GM18498 (cell line): ENCODE results near the gene ARID1B.

ENCODE experiments used
- ATAC-seq: cut with Tn5 transposase; IDR thresholded peaks from one replicate; pipeline ENCODE4 v1.9.1; 2021; ENCODE audit warnings: mild to moderate bottlenecking, moderate library complexity; ENCODE audit not compliant: unreplicated experiment

ARID1B gene

GRCh38 chr6:156954816-156955215 lies 177.6 kb downstream of the ARID1B start:
- ATAC-seq, result no peak

- no peak for ATAC-seq
Observed at GRCh38 chr6:156955494-156956183, 178.5 kb downstream of the ARID1B start.

- ATAC-seq, result no peak
Observed at GRCh38 chr6:156956286-156956685, 179.1 kb downstream of the ARID1B start.

DNA sequence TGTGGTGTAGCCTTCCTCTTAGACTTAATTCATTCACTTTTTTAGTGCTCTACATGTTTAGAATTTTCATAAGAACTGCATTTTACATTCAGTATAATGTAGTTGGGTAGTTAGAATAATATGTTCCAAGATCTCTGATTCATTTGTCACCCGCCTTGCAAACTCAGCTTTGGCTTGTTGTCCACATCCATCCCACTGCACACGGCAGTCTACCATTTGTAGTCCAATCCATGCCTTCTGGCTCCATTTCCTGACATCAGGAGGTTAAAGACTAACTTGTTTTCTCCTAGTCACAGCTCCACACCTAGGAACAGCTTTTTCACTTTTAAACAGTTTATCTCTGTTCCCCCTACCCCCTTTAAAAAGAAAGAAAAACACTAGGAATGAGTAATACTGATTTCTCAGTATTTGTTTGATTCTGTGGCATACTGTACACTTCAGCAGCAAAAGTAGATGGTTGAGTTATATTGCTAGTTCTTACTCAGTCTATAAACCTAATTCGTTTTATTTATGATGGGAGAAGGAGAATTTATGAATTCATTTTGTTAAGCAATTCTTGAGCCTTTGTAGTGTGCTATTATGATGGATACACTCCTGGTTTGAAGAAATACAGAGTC lies 180.9 kb downstream of the ARID1B start:
- peak; percentile 51 for ATAC-seq

- ATAC-seq, result no peak
Observed at GRCh38 chr6:156960525-156960924, 183.3 kb downstream of the ARID1B start.

- no peak for ATAC-seq
Observed at GRCh38 chr6:156961282-156961892, 184.2 kb downstream of the ARID1B start.

DNA sequence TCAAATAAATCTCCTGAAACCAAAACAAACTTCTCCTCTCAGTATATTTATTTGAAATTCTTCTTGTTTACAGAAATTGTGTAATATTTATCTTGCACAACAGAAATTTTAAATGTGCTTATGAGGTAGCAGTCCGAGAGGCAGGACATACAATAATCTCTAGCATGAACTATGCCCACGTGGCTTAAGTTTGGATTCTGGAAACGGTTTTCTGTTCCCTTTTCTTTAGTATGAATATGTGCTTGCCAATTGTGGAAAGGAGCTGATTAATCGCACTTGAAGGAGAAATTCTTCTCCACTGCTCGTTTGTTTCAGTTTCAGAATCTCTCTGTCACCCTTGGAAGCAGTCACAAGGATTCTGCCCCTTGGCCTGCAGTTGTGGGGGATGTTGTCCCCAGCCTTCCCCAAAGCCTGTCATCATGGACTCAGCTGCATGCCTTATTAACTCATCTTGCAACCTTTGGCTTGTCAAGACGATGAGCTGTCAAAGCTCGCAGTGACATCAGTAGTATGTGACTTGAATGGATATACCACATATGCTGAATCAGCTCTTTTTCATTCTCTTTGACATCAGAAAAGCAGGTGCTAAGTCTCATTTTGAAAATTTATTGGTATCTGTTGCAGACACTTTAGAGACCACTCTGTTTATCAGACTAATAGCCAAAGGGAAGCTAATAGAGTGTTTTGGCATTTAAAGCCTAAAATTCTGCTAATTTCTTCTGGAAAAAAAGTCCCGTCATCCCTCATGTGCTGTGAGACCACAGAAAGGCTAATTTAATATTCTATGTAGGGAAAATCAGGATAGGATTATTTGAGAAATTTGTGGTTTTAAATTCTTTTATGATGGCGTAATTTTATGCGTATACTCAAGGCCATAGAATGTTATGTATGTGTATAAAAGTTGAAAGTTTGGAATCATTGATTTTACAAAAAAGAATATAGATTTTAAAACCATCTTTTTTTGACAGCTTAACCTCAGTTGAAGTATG lies 186.8 kb downstream of the ARID1B start:
- ATAC-seq, result no peak

DNA sequence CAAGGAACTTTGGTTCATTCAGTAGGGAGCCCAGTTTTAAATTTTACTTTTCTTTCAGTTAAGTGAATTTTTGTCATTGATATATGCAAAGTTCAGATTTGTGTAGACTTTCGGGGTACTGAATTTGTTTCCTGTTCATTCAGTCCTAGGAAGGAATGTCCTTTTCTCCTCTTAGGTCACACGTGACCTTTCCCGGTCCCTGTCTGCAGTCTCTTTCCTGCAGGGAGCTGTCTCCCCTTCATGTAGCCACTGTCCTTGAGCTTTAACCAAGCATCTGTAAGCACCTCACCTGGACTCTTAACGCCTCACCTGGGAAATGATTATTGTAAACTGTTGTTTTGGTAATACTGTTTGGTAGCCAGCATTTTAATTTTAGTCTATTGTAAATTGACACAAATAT lies 190.7 kb downstream of the ARID1B start:
- no peak for ATAC-seq

- ATAC-seq, result no peak
Observed at GRCh38 chr6:156969233-156969632, 192.1 kb downstream of the ARID1B start.

DNA sequence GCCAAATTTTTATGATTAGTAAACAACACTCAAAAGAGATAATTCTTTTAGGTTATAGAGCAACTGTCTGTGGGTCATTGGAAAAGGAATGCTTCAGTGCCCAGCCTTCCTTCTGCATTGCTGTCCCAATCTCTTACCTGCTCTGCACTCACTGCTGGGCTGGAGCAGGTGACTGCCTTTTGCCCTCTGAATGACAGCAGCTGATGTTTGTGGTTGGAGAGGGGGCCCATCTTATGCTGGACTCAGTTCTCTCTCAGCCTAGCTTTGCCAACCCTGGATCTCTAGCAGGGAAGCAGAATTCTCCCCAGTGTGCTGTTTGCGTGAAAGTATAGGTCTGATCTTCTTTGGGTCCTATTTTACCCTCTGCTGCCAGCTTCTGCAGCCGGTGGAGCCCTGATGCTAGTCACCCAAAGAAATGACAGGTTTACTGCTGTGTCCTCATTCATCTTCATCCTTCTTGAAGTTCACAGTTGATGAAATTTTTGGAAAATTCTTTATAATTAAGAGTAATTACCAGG lies 193.5 kb downstream of the ARID1B start:
- no peak for ATAC-seq

GRCh38 chr6:156971153-156971885 lies 194.1 kb downstream of the ARID1B start:
- no peak for ATAC-seq

DNA sequence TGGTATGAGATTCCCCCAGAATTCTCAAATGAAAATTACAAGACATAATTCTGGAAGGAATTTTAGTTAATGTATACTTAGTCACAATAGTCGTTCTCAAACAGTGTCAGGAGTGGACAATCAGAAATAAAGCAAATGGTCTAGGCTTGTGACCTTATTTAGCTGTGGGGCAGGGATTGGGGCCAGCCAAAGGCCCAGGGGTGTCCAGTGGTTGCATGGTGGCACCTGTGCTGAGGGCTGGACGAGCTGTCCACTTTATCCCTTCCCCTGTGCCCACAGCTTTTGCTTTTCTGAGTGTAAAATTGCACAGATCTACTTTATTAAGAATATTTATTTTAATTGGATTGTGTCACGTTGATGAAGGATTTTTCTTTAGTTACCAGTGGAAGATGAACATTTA lies 195.0 kb downstream of the ARID1B start:
- ATAC-seq, result no peak

DNA sequence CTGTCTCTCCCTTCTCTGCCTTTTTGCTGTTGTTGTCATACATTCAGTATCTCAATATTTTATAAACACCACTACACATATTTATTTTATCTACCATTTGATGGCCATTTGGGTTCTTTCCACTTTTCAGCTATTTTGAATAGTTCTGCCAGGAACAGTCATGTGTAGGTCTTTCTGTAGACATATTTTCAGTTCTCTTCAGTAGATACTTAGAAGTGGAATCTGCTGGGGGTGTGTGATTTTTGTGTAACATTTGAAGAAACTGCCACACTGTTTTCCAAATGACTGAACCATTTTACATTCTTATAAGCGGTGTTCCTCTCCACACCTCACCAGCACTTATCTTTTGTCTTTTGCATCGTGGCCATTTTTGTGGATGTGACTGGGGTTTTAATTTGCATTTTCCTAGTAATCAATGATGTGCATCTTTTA lies 197.7 kb downstream of the ARID1B start:
- ATAC-seq, result no peak

DNA sequence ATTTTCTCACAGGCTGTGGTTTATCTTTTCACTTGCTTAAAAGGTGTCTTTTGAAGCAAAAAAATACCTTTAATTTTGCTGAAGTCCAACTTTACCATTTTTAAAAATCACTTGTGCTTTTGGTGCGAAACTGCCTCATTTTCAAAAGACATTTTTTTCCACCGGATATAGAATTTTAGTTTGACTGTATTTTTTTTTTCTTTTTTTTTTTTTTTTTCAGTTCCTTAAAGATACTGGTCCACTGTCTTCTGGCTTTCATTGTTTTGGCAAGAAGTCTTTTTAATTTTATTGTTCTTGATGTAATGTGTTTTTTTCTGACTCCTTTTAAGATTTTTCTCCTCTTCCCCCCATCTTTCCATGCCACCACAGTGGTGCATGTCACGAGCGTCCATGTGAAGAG lies 198.2 kb downstream of the ARID1B start:
- no peak for ATAC-seq

- ATAC-seq, result no peak
Observed at GRCh38 chr6:156976216-156977127, 199.3 kb downstream of the ARID1B start.

GRCh38 chr6:156977527-156978291 lies 200.5 kb downstream of the ARID1B start:
- ATAC-seq, result no peak

DNA sequence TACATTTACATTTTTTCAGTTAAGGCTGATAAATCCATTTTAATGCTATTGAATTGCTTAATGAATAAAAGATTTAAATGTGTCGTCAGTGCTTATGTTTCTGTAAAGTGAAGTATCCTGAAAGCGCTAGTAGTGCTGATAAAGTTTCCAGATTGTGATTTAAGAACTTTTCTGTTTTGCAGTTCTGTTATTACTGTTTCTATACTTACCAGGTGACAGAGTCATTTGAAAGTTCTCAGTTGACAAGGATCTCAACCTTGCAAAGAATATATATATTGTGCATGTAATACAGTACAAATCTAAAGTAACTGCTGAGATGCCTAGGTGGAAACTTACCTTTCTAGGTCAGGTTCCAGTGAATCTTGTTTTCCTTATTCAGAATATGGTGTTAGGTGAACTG lies 201.8 kb downstream of the ARID1B start:
- no peak for ATAC-seq

DNA sequence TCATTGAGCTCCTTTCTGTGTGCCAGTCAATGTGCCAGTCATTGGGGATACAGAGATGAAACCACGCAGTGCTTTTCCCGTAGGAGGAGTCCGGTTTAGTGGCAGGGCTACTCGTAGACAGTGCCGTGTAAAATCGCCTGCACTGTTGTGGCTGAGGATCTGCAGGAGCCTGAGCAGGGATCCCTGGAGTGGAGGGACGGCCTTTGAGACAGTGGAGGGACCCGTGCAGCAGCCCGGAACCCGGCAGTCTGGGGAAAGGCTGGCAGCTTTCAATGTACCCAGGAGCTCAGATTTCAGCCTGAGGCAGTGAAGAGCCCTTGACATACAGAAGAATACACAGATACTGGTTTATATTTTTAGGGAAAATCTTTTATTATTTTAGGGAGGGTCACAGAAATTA lies 203.3 kb downstream of the ARID1B start:
- ATAC-seq, result no peak
